ENCODE results near the gene SCAMP5.

Gene SCAMP5

DNA sequence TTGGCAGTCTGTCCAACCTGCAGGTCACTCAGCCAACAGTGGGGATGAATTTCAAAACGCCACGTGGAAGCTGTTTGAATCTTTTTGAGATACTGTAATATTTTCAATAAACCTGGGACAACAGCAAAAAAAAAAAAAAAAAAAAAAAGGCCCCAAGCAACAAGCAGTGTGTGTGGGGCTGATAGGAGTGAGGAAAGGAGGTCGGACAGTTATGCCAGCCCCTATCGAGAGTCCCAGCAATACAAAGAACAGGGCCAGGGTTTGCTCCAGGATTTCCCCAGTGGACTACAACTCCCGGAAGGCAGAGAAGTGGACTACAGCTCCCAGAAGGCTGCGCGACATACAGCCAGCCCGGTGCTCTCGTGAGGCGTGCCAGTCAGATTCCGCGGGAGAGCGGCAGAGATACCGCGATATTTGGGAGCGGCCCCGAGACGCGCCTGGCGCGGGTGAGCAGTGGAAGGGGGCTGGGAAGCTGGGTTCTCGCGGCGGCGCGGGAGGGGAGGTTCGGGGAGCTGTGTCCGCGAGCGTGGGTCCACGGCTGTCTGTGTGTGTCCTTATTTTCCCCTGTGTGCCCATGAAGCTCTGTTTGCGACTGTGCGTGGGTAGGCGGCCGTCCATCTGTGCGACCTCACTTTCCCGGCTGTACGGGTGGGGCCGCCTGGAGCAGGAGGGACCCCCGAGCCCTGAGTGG is 28.0 kb downstream of the SCAMP5 start, which contains the start of gene PPCDC:
PPCDC (plus strand) TSS at position 410 of the 691 bp plus-strand sequence. CDS start 4,729 bp downstream, outside the sequence.
- peak; percentile 97 for DNase-seq

DNA sequence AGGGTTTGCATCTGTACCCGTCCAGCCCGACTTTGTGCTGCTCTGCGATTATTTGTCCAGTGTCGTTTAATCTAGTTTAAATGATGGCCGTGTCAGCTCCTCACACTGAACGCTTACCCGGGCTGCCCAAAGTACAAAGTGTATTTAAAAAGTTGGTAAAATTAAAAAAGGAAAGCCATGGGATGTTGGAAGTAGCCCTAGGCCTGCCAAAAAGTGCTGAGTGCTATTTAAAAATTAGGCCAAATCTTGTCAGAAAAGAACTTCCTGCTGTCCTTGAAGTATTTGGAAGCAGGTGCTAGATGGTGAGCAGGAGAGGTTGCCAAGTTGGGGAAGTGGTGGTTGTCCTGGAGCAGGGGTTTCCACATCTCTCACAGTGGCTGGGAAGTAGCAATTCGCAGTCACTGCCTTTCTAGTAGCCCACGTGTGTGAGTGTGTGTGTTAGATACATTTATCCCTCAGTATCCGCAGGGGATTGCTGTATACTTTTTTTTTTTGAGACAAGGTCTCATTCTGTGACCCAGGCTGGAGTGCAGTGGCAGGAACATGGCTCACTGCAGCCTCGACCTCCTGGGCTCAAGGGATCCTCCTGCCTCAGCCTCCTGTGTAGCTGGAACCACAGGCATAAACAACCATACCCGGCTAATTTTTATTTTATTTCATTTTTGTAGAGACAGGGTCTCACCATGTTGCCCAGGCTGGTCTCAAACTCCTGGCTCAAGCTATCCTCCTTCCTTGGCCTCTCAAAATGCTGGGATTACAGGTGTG is 28.7 kb downstream of the SCAMP5 start:
- DNase-seq, result peak; percentile 7 to 55

DNA sequence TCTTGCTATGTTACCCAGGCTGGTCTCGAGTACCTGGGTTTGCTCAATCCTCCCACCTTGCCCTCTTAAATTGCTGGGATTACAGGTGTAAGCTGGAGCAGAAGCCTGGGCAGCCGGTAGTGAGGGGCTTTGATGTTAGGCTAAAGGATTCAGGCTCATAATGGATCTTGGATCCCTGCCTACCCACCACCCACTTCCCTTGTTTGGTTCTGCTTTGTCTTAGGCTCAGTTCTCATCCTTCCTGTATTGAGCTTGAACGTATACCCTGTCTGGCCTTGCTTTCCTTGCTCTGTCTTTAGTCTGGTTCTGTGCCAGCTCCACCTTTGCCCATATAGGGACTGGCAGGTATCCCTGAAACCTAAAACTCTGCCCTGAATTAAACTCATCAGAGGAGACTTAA is 29.7 kb downstream of the SCAMP5 start:
- DNase-seq, result peak; percentile 13 to 32

DNA sequence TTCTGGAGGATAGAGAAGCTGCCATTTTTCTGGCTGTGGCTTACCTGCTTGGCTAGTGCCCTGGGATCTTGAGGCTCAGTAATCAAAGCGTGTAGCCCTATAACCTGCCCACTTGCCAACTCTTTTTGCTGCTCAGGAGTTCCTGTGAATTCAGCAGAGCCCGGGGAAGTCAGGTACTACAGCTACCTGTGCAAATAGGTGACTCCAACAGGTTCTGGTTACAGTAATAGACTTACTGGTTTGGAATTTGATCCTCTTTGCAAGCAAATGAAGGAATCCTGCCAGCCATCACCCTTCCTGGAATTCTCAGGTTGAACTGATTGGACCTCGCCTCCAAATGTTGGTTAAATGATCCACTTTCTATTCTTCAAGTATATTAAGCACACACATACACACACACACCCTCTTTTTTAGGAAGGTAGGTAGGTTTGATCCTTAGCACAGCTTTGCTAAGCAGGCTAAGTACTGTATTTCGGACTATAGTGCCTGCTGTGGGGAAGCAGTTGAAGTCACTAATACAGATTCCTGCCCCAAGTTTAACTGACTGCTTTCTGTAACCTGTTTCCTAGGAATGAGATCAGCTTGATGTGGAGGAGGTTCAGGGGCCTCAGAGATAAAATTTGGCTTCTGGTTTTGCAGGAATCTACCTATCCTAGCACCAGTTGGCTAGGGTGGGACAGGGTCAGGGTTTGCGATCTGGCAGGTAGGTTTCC is 30.3 kb downstream of the SCAMP5 start:
- no peak for DNase-seq

DNA sequence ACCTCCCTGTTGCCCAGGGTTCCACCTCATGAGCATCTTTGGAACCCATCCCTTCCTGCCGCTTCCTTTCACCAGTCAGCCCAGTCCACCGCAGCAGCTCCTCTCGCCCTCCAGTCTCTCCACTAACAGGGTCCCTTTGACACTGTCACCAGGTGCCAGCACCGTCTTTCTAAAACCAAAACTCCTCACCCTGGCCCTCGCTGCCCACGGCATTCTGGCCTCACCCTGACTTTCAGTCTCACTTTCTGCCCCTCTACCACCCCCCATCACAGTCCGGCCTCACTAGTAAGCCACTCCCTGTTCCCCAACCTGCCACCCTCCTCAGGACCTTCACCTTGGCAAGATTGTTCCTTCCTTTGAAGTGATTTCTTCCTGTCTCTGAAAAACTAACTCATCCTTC is 32.2 kb downstream of the SCAMP5 start:
- DNase-seq, result no peak

DNA sequence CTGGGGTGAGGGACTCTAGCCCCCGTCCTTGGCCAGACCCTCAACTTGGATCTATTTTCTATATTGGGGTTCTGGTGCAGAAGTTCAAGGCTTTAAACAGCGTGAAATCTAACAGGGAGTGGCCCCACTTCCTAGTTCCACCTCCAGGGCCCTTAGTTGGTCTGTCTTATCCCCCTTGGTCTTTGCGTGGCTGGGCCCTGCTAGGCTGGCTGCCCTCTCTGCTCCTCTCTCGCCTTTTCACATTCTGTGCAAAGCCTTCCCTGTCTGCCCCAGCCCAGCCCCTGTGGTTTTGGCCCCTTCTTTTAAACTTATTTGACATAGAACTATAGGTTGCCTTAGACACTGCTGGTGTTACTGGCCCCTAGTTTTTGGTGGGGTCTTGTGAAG is 33.6 kb downstream of the SCAMP5 start:
- no peak for DNase-seq

DNA sequence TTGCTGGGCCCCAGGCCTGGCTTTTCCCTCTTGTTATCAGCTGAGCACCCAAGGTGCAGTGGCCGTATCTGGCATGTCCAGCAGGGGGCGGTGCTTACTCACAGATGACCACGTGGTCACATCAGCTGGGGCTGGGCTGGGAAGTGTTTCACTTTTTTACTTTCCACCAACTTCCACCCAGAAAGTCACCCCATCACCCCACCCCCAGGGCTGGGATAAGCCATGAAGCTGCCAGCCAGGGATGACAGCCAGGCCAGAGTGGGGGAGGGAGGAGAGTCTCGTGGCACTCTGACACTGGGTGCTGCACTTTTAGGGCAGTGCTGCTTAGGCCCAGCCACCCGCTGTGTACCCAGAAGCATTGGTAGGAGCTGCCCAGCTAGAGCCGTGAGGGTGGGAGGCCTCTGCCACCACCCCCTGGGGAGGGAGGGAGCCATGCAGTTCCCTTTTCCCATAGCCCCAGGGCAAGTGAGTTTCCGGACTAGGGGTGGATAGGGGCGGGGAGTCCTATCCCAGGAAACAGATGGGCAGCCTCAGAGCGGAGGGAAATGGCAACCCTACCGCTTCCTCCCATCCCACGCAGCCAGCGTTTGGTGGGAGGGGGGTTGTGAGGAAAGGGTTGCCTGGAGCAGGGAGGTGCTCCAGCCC is 34.1 kb downstream of the SCAMP5 start:
- peak; percentile 77 to 82 for DNase-seq

DNA sequence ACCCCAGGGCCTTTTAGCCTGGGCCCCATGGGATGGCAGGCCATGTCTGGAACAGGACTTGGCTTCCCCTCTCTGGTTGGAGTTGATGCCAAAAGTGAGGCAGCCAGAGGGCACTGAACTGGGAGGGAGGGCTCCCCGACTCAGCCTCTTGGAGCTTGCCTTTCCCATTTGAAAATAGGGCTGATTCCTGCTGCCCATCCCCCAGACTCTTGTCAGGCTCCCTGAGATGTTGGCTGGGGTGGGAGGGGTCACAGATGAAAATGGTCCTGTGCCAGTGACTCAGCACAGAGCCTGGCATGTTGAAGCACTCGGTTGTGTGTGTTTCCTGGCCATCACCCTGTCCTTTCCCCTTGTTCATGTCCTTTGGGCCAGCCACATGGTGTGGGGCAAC is 34.7 kb downstream of the SCAMP5 start:
- no peak for DNase-seq

DNA sequence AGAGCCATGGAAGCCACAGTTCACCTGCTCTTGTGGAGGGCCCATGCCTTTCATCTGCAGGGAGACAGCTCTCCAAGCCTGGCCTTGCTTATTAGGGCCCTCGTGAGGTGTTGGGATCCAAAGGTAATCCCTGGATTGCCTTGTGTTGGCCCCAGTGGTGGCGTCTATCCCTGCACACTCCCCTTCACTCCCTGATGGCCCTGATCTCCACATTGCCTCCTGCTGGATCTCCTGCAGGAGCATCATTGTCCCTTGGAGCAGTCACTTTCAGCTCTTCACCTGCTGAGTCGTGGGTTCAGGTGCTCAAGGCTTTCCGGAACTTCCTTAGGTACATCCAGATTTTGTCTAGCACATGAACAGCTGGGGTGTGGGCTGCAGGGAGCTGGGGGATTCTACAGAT is 35.1 kb downstream of the SCAMP5 start:
- DNase-seq, result no peak

DNA sequence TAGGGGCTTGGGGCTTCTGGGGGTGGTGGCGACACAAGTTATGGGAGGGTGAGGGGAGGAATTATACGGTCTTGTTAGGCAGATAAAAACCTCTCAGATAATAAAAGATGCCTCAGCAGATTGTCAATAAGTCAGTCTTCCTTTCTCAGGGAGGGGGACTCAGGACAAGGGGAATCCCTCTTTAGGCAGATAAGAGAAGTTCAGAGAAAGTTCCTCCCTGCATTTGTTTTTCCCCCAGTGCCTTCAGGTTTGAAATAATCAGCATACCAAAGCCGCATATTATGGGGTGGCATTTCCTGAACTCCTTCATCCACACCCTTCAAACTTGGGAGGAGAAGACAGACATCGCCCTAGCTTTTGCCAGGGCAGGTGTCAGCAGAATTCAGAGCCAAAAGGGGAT is 36.5 kb downstream of the SCAMP5 start:
- DNase-seq, result no peak

DNA sequence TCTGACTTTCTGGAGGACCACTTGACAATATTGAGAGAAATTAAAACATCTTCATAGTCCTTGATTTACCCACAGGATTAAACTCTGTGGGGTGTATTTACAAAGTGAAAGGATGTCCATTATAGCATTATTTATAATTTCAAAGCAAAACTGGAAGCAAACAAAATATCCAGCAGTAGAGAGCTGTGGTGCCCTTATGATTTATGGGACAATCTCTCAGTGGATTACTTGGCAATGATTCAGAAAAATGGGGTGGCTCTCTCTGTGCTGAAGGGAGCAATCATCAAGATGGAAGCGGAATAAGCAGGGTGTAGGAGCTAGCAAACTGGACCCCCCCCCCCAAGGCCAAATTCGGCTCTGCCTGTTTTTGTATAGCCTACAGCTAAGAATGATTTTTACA is 37.0 kb downstream of the SCAMP5 start:
- DNase-seq, result peak in 1 of 2 experiments; percentile 35

DNA sequence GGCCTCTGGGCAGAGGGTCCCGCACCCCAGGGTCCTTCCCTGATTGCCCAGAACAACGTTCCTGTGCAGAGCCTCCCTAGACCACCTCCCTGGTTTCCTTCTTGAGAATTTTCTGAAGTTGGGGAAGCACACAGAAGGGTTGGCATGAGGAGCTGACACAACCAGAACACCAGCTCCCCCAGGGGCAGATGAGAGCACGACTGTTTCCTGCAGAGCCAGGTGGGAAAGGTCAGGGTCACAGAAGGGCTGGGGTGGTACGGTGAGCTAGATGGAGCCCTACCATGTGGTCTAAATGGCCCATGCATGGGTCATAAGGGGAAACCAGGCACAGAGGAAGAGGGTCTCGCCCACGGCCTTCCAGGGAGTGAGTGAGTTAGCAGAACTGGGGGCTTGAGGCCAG is 38.4 kb downstream of the SCAMP5 start:
- DNase-seq, result no peak

DNA sequence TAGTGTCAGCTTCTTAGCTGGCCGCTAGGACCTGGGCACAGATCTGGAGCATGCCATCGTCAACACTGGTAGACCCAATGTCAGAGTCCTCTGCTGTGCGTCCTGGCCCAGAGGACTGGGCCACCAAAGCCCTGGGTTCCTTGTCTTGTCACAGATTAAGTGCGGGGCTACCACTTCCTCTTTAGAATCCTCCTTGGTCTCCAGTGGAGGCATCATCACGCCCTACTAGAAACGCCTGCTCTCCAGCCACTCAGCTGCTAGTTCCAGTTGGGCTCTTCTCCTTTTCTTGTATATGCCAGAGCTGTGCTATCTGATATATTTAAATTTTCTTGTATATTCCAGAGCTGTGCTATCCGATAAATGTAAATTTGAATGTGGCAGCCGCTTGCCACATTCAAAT is 39.3 kb downstream of the SCAMP5 start:
- no peak for DNase-seq

DNA sequence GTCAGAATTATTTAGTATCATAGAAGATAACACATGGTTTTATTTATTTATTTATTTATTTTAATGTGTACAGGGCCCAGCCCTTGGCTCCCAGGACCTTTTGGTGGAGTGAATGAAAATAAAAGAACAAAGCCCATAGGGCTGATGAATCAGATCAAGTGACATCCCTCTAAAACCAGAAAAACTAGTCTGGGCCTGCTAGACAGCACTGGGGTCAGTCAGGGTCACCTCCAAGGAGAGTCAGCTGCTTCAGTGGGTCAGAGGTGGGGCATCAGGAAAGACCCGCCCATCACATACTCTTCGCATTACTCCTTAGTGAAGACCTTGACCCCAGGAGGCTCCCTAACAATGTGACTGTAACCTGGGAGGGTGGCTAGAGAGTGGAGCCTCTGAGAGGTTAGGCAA is 40.9 kb downstream of the SCAMP5 start:
- no peak for DNase-seq

DNA sequence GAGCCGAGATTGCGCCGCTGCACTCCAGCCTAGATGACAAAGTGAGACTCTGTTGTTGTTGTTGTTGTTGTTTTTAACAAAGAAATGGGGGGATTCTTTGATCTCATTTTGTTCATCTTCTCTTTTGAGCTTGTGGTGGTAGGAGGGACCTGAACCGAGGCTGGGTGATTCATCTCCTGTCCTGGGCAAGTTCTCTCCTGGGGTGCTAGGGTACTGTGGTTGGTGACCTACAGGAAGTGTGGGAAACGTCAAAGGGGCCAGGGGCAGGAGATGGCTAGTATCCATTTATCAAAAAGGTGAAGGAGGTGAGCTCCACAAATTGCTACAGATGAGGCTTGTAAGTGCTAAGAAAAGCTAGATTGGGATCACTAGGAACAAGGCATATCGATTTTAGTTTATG is 42.3 kb downstream of the SCAMP5 start:
- DNase-seq, result no peak

DNA sequence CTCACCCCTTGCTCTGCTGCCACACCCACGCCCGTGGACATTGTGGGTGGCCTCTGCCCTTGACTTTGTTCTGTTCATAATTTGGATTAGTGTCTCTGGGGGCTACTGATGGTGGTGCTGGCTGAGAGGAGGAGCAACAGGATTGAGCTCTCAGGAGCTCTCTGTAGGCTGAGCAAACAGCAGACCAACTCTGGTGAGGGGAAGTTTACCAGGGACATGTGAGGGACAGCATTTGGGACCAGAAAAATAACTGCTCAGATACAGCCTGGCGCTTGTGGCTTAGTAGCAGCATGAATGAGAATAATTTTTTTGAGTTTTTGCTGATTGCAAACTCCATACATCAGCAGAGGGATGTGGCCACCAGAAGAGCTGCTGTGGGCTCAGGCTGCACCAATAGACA is 42.9 kb downstream of the SCAMP5 start:
- DNase-seq, result no peak

DNA sequence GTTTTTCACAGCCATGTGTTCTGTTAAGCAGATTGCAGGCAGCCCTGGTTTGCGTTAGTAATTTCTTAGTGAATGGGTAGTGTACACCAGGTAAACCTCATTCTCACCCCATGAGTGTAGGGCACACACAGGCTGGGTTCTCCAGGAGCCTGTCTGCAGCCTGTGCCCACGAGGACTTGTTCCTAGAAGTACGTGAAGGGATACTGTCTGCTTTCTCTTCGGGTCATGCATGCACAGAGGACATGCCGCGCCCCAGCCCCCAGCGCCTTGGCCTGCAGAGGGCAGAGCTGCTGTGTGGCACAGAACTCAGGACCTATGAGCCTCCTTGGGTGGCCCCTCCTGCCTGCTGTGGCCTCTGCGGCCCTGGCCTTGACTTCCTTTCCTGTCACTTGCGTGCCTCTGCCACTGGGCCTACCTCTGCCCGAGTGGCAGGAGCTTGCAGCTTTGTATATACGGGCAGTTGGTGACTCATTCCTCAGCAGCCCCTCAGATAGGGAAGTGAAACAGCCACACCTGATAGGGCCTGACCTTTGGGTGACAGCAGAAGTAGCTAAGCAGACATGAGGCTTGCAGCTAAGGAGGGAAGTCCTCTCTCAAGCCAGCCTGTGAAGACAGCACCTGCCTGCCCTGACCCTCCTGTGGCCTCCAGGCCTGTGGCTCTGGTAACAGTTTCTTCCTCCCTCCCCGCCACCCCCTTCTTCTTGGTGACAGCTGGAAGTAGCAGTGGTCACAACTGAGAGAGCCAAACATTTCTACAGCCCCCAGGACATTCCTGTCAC is 47.6 kb downstream of the SCAMP5 start:
- DNase-seq, result peak in 1 of 2 experiments; percentile 12

DNA sequence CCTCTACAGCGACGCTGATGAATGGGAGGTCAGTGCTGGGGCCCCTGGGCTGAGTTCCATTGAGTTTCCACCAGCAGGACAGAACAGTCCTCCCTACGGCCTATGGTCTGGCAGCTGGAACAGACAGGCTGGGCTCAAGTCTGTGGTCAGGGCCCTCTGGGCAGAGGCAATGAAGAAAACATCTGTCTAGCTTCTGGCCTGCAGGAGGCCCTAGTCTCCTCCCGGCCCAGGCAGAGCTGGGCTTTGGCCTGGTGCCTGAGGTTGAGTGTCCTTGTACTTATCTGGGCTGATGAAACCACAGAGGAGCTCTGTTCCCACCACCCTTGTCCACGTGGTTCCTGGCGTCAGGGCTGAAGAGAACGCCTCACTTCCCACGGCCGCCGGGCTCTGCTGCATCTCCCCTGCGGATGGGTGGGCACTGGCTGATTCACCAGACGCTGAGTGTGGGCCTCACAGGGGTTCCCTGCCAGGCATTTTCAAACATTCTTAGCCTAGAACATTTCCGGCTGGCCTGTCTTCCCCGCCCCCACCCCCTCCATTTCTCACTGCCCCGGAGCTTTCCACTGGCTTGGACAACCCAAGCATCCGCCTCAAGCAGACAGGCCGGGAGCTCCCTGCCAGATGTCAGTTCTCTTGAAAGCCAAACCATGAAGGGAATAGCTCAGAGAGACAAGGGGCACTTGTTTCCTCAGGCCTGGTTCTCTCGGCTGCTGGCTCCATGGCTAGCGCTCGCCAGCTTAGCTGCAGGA is 48.3 kb downstream of the SCAMP5 start:
- DNase-seq, result no peak

DNA sequence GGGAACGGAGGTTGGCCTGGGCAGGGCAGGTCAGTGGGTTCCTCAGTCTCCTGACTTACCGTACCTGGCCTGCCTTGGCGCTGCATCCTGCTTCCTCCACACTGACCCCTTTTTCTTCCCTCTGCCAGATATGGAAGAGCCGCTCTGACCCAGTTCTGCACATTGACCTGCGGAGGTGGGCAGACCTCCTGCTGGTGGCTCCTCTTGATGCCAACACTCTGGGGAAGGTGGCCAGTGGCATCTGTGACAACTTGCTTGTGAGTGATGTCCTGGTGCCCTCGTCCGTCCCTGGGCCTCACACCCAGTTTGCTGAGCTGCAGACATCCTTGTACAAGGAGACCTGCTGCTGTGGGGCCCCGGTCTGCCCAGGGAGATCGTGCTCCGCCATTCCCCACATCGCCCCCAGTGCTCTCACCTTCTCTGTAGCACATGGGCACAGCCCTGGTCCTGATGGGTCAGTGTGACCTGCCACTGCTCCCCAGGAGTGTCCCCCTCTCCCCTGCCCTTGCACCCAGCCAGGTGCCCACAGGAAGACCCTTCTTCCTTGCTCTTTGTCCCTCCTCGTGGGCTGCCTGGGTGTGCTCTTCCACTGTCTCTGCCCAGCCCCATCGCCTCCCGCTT is 49.0 kb downstream of the SCAMP5 start:
- DNase-seq, result no peak

DNA sequence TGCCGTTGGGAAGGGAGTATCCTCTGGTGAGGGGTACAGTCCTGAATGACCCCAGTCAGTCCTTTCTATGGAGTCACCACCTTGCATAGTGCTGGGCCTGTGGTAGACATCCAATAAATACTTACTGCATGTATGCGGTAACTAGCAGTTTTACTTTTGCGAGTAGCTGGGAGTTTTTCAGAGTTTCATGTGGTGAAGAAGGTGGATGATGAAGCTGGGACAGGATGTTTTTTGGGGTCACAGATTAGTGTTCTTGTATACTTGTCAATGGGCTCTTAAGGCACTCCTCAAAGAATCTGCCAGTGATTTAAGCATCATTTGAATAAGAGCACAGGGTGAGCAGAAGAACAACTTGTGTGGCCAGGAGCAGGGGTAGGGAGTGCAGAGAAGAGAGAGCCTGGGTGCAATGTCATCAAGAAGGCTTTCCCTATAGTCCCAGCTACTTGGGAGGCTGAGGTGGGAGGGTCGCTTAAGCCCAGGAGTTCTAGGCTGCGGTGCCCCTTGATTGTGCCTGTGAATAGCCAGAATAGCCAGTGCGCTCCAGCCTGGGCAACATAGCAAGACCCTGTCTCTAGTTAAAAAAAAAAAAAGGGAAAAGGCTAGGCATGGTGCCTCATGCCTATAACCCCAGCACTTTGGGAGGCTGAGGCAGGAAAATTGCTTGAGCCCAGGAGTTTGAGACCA is 50.1 kb downstream of the SCAMP5 start:
- no peak for DNase-seq

DNA sequence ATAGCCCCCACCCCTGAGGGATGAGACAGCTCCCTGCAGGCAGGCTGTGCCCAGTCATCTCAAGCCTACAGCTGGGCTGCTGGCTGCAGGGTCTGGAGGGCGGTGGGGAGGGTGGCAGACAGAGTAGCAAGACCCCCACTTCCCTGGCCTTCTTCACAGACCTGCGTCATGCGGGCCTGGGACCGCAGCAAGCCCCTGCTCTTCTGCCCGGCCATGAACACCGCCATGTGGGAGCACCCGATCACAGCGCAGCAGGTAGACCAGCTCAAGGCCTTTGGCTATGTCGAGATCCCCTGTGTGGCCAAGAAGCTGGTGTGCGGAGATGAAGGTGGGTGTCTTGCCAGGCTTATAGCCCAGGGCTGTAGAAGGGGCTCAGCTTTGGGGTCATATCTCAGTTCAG is 53.0 kb downstream of the SCAMP5 start:
- DNase-seq, result no peak

Data from NCI-H2081 (cell line).